Skeletal muscle tissue (tissue), 4 donors: Measurements from ENCODE around the gene MAGI2. TPM values are rescaled to one million over a fixed set of nuclear protein-coding genes. Genes with fewer than 3 reads are reported as not detected.

Source experiments
- H3K27ac ChIP-seq: one replicate; pipeline ENCODE4 v1.7.0; 2013; ENCODE audit warnings: mild to moderate bottlenecking, low read depth, low read length, inconsistent platforms
- H3K27me3 ChIP-seq, 3 donors: one replicate each; pipeline ENCODE4 v1.7.0; 2013; ENCODE audit warnings: low read length in 3 of 3; ENCODE audit not compliant: control insufficient read depth in 3 of 3, insufficient read depth in 3 of 3
- H3K36me3 ChIP-seq, 3 donors: one replicate each; pipeline ENCODE4 v1.7.0; 2013; ENCODE audit warnings: low read length in 3 of 3; ENCODE audit not compliant: control insufficient read depth in 3 of 3, insufficient read depth in 3 of 3
- H3K4me1 ChIP-seq, 3 donors: one replicate each; pipeline ENCODE4 v1.7.0; 2013; ENCODE audit warnings: low read length in 3 of 3, mild to moderate bottlenecking in 3 of 3; ENCODE audit not compliant: control insufficient read depth in 3 of 3, insufficient read depth in 3 of 3
- H3K4me3 ChIP-seq, 3 donors: one replicate each; pipeline ENCODE4 v1.7.0; 2013; ENCODE audit warnings: low read length in 3 of 3
- H3K9ac ChIP-seq, 3 donors: one replicate each; pipeline ENCODE4 v1.7.0; 2013; ENCODE audit warnings: low read length in 3 of 3, mild to moderate bottlenecking in 3 of 3, moderate library complexity in 2 of 3, low read depth in 1 of 3
- H3K9me3 ChIP-seq, 3 donors: one replicate each; pipeline ENCODE4 v1.7.0; 2013; ENCODE audit warnings: low read length in 3 of 3; ENCODE audit not compliant: control insufficient read depth in 3 of 3
- total RNA-seq: library from RNA; depleted of rRNA; stranded (reverse); fragments of >200 nt; gene quantifications from one replicate; pipeline ENCODE4 v1.2.3, GENCODE V29; 2014
- donor health status: Osteomylitis.

Gene MAGI2
- total RNA-seq, 1 donor from 2014 or later: 4.2 TPM

- Histone ChIP-seq H3K27me3 (no peaks in the 10 kb centered on the region), H3K9me3 (no peaks in the 10 kb centered on the region), H3K27ac (no peak overlapping the region), H3K4me1 (no peaks in the 10 kb centered on the region), H3K4me3 (no peak overlapping the region), H3K9ac (no peak overlapping the region), H3K36me3 (no peaks in the 10 kb centered on the region)
Observed at GRCh38 chr7:78129865-78130264, 1323.6 kb downstream of the MAGI2 start.

DNA sequence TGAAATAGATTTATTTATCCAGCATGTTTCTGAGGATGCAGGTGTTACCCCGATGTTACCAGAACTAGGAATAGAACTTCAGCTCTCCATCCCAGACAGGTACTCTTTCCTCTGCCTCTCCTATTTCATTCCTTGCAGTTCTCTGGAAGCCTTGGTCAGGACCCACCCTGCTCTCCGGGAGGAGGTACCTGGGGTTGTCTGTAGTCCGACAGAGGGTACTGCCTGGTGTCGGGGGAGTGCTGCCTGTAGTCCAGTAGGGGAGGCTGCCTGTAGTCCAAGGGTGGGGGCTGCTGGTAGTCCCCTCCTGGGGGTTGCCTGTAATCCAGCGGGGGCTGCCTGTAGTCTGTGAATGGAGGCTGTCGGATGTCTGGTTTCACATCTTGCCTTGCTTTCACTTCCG, 1326.5 kb downstream of the MAGI2 start:
- Histone ChIP-seq H3K9me3 (no peaks in the 10 kb centered on the region), H3K4me1 (no peaks in the 10 kb centered on the region), H3K9ac (no peak overlapping the region), H3K27ac (no peak overlapping the region), H3K36me3 (no peaks in the 10 kb centered on the region), H3K4me3 (no peak overlapping the region), H3K27me3 (no peaks in the 10 kb centered on the region)

GRCh38 chr7:78125884-78126283, 1327.6 kb downstream of the MAGI2 start:
- Histone ChIP-seq H3K4me3 (no peak overlapping the region), H3K27ac (no peak overlapping the region), H3K4me1 (no peaks in the 10 kb centered on the region), H3K36me3 (no peaks in the 10 kb centered on the region), H3K9me3 (no peaks in the 10 kb centered on the region), H3K9ac (no peak overlapping the region), H3K27me3 (no peaks in the 10 kb centered on the region)

- Histone ChIP-seq H3K9me3 (no peaks in the 10 kb centered on the region), H3K36me3 (no peaks in the 10 kb centered on the region), H3K27me3 (no peaks in the 10 kb centered on the region), H3K4me1 (no peaks in the 10 kb centered on the region), H3K9ac (no peak overlapping the region), H3K4me3 (no peak overlapping the region), H3K27ac (no peak overlapping the region)
Observed at GRCh38 chr7:78124216-78124615, 1329.3 kb downstream of the MAGI2 start.

DNA sequence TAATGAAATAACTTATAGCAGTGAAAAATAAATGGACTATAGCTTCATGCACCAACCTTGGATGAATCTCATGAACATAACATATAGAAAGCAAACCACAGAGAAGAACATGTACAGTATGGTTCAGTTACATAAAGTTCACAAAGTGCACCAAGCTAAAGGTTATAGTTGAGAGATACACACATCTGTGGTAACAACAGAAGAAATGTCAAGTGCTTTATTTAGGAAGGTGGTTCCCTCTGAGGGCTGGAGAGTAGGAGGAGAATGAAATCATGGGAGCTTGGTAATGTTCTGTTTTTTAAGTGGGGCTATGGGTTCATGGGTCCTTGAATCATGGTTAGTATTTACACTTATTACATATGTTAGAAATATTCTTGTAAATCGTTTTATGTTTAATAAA, 1331.6 kb downstream of the MAGI2 start:
- no peaks in the 10 kb centered on the region for H3K27me3 ChIP-seq
- no peaks in the 10 kb centered on the region for H3K36me3 ChIP-seq
- no peaks in the 10 kb centered on the region for H3K4me1 ChIP-seq
- H3K27ac ChIP-seq: no peak overlapping the region
- no peak overlapping the region for H3K4me3 ChIP-seq
- H3K9me3 ChIP-seq: no peaks in the 10 kb centered on the region
- H3K9ac ChIP-seq: no peak overlapping the region

GRCh38 chr7:78118470-78118869, 1335.0 kb downstream of the MAGI2 start:
- Histone ChIP-seq H3K9me3 (no peaks in the 10 kb centered on the region), H3K4me1 (no peaks in the 10 kb centered on the region), H3K4me3 (no peak overlapping the region)

GRCh38 chr7:78115876-78116275, 1337.6 kb downstream of the MAGI2 start:
- no peak overlapping the region for H3K9ac ChIP-seq
- no peaks in the 10 kb centered on the region for H3K9me3 ChIP-seq
- H3K4me1 ChIP-seq: no peaks in the 10 kb centered on the region

More at GRCh38 chr7:78118470-78118869, 1335.0 kb downstream of the MAGI2 start:
- Histone ChIP-seq H3K27me3 (no peaks in the 10 kb centered on the region), H3K27ac (no peak overlapping the region), H3K36me3 (no peaks in the 10 kb centered on the region), H3K9ac (no peak overlapping the region)

GRCh38 chr7:78114993-78115392, 1338.5 kb downstream of the MAGI2 start:
- no peaks in the 10 kb centered on the region for H3K36me3 ChIP-seq
- H3K4me1 ChIP-seq: no peaks in the 10 kb centered on the region
- H3K27ac ChIP-seq: no peak overlapping the region
- H3K9me3 ChIP-seq: no peaks in the 10 kb centered on the region
- H3K27me3 ChIP-seq: no peaks in the 10 kb centered on the region
- H3K9ac ChIP-seq: no peak overlapping the region
- H3K4me3 ChIP-seq: no peak overlapping the region

More at GRCh38 chr7:78115876-78116275, 1337.6 kb downstream of the MAGI2 start:
- H3K27ac ChIP-seq: no peak overlapping the region
- H3K36me3 ChIP-seq: no peaks in the 10 kb centered on the region
- no peaks in the 10 kb centered on the region for H3K27me3 ChIP-seq
- H3K4me3 ChIP-seq: no peak overlapping the region

DNA sequence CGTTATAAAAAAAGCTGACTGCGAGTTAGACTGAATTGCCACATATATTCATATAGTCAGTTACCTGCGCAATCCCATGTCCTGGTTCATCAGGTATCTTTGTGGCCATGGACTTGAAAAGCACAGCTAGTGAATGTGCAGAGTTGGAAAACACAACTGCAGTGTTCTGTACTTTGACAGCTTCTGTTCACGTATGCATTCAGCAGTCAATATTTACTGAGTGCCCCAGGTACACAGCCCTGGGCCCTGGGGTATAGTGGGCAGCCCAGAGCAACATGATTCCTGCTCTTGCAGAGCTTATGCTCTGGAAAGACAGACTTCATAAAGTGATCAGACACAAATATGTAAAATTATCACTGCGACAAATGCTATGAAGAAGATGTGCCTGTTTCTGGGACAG, 1341.0 kb downstream of the MAGI2 start:
- Histone ChIP-seq H3K36me3 (no peaks in the 10 kb centered on the region), H3K27ac (no peak overlapping the region), H3K9me3 (no peaks in the 10 kb centered on the region), H3K4me1 (no peaks in the 10 kb centered on the region), H3K9ac (no peak overlapping the region), H3K27me3 (no peaks in the 10 kb centered on the region), H3K4me3 (no peak overlapping the region)

DNA sequence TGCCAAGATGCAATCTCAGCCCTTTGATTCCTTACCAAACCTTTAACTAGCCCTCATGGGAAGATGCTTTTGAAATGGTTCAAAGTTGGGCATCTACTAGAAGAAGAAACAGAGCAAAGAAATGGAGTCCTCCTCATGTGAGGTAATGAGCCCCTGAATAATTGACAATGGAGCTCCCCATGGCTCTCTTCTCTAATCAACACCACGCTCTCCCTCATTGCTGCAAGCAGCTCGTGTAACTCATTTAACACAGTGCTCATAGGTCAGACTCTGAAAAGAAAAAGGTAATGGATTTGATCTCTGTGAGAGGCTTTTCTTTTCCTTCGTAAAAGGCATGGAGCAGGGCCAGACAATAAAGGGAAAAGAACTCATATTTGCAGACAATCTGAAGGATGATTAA, 1342.1 kb downstream of the MAGI2 start:
- Histone ChIP-seq H3K4me1 (no peaks in the 10 kb centered on the region), H3K27ac (no peak overlapping the region), H3K4me3 (no peak overlapping the region), H3K36me3 (no peaks in the 10 kb centered on the region), H3K27me3 (no peaks in the 10 kb centered on the region), H3K9ac (no peak overlapping the region), H3K9me3 (peaks cover 0 to 2% (median 0%) of the 10 kb centered on the region in 3 donors)

DNA sequence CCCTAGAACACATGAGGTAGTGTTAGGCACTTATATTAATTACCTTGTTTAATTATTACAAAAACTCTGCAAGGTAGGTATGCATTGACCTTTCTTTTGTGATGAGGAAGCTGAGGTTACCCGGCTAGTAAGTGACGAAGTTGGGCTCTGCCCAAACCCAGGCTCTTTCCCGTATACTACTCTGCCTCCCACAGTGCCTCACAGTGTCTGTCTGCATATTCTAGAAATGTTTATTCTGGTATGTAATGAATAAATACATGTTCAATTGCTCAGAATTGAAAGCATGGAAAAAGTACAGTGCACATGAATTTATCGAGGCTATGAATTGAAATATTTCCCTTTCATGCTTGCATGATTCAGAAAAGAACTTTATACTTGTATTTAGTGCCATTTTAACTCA, 1350.0 kb downstream of the MAGI2 start:
- Histone ChIP-seq H3K9me3 (peaks cover 0 to 2% (median 0%) of the 10 kb centered on the region in 3 donors), H3K27me3 (no peaks in the 10 kb centered on the region), H3K9ac (no peak overlapping the region), H3K36me3 (no peaks in the 10 kb centered on the region), H3K27ac (no peak overlapping the region), H3K4me1 (no peaks in the 10 kb centered on the region), H3K4me3 (no peak overlapping the region)
